ENCODE data around the gene PDE4B.
"Not testable (repeated sequence)": the region's sequence is repeated elsewhere in the genome, so short reads cannot be mapped to it uniquely, and the experiment has no call there.

PDE4B gene

DNA sequence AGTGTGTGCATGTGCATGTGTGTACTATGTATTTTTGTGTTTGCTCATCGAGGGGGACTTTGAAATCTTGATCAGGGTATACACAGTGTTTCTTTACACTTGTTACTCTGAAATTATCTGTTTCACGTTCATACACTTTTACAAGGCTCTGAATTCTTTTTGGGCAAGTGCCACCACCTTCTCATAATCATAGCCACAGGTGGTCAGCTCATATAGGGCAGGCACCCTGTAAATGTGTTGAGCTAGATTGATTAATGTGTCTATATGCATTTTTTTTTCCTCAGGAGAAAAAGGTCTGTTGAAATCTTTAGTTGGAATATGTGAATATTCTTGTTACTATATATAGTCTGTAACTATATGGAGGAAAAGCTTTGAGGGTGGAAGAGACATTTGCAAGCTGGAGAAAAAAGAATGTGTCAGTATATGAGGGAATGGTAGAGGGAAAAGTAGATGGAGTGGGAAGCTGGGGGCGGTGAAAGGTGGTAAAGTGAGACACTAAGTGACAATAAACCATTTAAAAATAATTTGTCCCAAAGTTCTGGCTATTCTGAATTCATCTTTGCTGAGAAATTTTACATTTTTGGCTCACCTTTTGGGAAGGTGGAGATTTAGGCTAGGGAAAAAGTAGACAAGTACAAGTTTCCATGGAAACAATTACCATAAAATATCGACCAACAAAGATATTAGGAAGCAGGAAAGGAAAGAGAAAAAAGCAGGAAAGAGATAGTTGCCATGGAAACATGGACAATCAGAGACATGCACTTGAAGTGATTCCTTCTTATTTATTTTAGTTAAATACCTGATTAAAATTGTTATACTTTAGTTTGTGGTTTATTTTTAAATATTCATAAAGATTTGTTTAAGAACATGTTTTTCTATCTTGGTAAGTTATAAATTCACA is 277.5 kb downstream of the PDE4B start:
- DNase-seq = no peak

GRCh38 chr1:66073388-66073787 is 280.7 kb downstream of the PDE4B start:
- DNase-seq = no peak

DNA sequence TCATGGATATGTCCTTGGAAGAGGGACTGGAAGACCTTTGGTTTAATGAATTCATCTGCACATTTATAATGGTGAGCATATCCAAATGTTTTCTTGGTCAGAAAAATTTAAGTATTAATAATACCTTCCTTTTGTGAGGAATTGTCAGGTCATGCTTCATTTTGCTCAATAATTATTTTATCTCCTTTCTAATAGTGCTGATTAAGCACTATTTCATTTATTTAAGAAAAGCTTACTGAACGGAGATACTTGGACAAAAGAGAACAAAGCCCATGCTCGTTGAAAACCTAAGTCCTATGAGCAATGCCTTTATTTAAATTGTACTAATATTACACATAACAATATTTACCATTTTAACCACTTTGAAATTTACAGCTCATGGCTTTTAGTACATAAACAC is 281.5 kb downstream of the PDE4B start:
- DNase-seq = no peak

- DNase-seq = no peak
Measured at GRCh38 chr1:66078412-66078811, 285.7 kb downstream of the PDE4B start.

DNA sequence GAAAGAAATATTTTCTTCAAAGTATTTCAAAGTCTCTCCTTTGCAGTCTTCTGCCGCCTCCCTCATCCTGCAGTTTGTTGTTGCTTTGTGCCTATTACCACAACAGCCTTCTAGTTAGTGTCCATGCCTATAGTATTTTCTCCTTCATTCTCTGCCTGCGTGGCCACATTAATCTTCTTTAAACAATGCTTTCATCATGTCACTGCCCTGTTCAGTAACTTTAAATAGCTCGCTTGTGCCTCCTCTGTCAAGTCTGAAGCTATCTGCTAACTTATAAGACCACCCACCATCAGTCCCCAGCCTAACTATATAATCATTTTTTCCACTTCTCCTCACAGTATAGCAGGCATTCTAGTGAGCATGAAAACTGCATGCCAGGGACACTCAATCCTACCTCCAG is 290.3 kb downstream of the PDE4B start:
- DNase-seq = no peak

- no peak for DNase-seq
Measured at GRCh38 chr1:66084442-66084841, 291.7 kb downstream of the PDE4B start.

- no peak for DNase-seq
Measured at GRCh38 chr1:66085600-66085999, 292.9 kb downstream of the PDE4B start.

- no peak for DNase-seq
Measured at GRCh38 chr1:66088787-66089186, 296.1 kb downstream of the PDE4B start.

DNA sequence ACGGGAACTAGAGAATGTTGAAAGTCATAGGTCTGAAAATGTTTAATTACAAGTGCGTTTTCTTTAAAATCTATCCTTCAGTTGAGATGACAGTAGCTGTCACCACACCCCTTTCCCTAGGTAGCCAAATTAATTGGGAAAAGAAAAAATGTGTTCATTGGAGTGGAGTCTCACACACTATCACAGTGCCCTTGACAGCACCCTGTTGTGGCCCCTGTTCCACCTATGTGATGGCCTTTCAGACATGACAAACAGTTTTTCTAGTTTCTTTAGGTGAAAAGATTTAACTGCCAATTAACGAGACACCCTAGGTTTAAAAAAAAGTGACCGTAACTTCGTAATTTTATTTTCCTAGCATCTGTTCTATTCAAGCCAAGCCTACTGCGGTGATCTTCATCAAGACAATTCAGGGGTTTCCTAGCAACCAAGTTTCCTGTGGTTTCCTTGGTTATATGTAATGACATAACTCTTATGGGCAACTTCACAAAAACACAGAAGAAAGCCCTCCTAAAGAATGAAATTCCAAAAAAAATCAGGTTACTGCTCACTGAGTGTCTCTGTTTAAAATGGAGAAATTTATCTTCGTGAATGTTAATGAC is 298.3 kb downstream of the PDE4B start:
- DNase-seq = peak; percentile 8

DNA sequence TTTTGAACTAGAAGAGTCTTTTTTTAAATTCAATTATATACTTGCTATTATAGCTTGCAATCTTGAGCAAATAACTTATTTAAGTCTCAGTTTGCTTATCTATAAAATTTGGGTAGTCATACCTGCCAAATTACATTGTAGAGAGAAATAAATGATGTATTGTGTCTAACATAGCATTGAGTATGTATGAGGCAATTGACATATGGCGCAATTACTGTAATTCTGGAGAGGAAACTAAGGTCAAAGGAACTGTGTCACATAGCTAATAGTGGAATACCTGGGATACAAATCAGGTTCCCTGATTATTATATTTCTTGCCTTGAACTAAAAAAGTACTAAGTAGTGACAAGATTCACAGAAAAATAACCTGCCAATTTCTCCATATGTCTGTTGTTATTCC is 302.5 kb downstream of the PDE4B start:
- DNase-seq = no peak

GRCh38 chr1:66100959-66101358 is 308.3 kb downstream of the PDE4B start:
- DNase-seq = not testable (repeated sequence)

DNA sequence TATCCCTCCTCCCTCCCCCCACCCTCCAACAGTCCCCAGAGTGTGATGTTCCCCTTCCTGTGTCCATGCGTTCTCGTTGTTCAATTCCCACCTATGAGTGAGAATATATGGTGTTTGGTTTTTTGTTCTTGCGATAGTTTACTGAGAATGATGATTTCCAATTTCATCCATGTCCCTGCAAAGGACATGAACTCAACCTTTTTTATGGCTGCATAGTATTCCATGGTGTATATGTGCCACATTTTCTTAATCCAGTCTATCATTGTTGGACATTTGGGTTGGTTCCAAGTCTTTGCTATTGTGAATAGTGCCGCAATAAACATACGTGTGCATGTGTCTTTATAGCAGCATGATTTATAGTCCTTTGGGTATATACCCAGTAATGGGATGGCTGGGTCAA is 311.4 kb downstream of the PDE4B start:
- DNase-seq = not testable (repeated sequence)

GRCh38 chr1:66108624-66109023 is 315.9 kb downstream of the PDE4B start:
- no peak for DNase-seq

DNA sequence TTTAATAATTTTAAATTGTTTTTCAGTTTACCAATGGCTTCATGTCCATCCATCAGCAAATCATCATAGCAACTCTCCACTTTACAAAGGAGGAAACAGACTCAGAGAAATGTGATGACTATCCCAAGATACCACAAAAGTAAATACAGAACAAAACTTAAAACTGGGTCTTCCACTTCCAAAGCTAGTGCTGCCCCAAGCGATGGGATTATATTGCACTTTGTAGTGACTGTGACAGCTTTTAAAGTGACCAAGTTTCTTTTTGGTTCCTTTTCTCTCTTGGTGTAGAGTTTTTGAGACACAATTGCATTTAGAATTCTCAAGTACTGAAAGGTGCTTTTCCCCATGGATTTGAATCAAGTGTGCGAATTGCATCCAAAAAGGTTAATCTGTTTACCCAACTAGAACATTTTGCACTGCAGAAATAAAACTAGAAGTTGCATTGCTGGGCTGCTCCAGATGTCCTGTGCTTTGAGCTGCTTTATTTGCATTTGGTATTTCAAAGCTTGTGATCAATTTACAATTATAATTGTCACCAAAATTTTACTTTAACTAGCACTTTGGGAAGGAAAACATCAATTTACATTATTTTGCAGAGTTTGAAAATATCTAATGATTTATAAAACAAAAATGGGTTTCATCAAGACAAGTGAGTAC is 320.2 kb downstream of the PDE4B start:
- no peak for DNase-seq

DNA sequence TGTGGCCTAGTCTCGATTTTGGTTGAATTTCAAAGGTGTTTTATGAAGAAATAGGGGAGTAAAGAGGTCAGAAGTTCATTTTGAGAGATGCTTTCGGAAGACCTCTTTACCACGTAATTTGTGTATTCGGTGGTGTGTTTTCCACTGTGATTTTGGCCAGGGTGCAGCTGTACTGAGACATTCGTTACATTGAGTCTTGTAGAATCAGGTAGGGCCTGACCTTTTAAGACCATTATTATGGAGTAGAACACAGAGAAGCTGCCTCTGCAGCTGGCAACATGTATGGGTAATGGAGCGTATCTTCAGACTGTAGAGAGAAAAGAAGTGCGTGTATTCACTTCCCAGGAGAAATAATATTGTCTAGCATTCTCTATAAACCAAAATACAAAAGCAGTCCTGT is 326.5 kb downstream of the PDE4B start:
- no peak for DNase-seq

DNA sequence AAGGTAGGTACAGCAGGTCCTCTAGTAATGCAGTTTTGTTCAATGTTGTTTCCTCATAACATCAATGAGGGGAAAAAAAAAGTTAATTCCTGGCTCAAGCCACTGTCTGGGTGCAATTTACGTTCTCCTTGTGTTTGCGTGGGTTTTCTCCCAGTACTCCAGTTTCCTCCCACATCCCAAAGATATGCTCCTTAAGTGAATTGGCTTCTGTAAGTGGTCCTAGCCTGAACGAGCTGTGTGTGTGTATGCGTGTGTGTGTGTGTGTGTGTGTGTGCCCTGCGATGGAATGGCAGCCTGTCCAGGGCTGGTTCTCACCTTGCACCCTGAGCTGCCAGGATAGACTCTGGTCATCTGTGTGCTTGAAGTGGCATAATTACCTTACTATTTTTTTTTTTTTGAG is 332.0 kb downstream of the PDE4B start:
- no peak for DNase-seq

DNA sequence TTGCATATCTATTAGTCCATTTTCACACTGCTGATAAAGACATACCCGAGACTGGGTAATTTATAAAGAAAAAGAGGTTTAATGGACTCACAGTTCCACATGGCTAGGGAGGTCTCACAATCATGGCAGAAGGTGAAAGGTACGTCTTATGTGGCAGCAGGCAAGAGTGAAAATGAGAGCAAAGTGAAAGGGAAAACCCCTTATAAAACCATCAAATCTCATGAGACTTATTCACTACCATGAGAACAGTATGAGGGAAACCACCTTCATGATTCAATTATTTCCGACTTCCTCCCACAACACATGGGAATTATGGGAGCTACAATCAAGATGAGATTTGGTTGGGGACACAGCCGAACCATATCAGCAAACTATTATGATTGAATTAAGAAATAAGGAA is 335.9 kb downstream of the PDE4B start:
- DNase-seq = not testable (repeated sequence)

- DNase-seq = no peak
Measured at GRCh38 chr1:66132324-66132723, 339.6 kb downstream of the PDE4B start.

DNA sequence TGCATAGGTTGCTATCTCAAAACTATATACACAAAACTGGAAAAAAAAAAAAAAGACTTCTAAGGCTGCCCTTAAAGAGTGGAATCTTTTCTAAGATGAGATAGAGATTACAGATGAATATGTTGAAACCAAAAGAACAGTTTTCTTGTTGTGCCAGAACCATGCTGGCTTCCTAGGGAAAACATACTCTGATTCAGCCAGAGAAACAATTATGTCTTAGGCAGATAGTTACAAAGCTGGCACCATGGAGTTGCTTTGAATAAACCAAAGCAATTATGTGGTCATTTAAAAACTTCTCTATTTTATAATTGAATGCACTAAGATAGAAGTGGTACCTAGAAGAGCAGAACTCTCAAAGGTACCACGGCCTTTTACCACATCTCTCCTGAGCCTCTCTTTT is 341.3 kb downstream of the PDE4B start:
- DNase-seq = no peak

DNA sequence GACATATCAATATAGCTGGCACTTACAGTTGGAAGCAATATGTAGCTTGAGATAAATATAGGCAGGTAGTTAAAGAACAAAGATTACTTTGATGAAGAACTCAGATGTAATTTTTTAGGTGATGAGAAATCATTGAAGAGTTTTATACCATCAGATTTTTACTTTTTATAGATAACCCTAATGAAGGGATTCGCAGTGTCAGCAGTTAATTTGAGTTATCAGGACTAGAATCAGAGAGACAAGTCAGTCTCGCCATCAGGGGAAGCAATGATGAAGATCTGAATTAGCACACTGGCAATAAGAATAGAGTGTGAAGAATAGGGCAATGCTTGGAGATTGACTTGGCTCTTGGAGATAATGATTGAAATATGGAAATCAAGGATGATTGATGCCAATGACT is 342.5 kb downstream of the PDE4B start:
- no peak for DNase-seq

DNA sequence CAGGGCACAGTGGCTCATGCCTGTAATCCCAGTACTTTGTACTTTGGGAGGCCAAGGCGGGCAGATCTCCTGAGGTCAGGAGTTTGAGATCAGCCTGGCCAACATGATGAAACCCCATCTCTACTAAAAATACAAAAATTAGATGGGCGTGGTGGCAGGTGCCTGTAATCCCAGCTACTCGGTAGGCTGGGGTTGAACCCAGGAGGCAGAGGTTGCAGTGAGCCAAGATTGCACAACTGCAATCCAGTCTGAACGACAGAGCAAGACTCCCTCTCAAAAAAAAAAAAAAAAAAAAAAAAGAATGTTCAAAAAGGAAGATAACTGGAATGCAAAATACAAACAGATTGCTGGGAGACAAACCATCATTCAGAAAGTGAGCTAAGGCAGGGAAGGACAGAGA is 343.7 kb downstream of the PDE4B start:
- not testable (repeated sequence) for DNase-seq

GRCh38 chr1:66137235-66137634 is 344.5 kb downstream of the PDE4B start:
- DNase-seq = peak; percentile 23

GRCh38 chr1:66138613-66139012 is 345.9 kb downstream of the PDE4B start:
- DNase-seq = no peak

- no peak for DNase-seq
Measured at GRCh38 chr1:66140072-66140471, 347.4 kb downstream of the PDE4B start.
